Measurements from ENCODE around the gene GRIN2C.

The GRIN2C gene

GRCh38 chr17:74846621-74847020 lies 13.1 kb downstream of the GRIN2C start:
- Histone ChIP-seq H3K9ac (ENCODE audit: low read depth, low read length, poor library complexity, severe bottlenecking) (no peak overlapping the region), H3K27me3 (ENCODE audit: insufficient read depth, low read length, poor library complexity, severe bottlenecking) (no peaks in the 10 kb centered on the region), H3K36me3 (ENCODE audit: insufficient read depth, low read length) (no peaks in the 10 kb centered on the region), H3F3A (ENCODE audit: low read depth) (no peaks in the 10 kb centered on the region), H3K9me3 (ENCODE audit: insufficient read depth, low read depth, low read length) (no peaks in the 10 kb centered on the region), H2AFZ (ENCODE audit: low read length) (no peak overlapping the region), H4K20me1 (ENCODE audit: insufficient read depth, low read length, poor library complexity, severe bottlenecking) (no peaks in the 10 kb centered on the region), H3K4me2 (ENCODE audit: low read depth, low read length, poor library complexity, severe bottlenecking) (no peak overlapping the region), H3K9me2 (replicated peaks; ENCODE audit: low read depth, low read length) (no peaks in the 10 kb centered on the region), H3K4me3 (ENCODE audit: low read length, poor library complexity, severe bottlenecking) (no peak overlapping the region), H3K79me2 (ENCODE audit: insufficient read depth, low read length) (no peaks in the 10 kb centered on the region), H3K4me1 (ENCODE audit: insufficient read depth, low read length, poor library complexity, severe bottlenecking) (no peaks in the 10 kb centered on the region)
- no peak for TF ChIP-seq CTCF (conservative IDR thresholded peaks at IDR 0.05; ENCODE audit: low read length)
- no peak for TF ChIP-seq EZH2phosphoT487 (IDR thresholded peaks at IDR 0.05; ENCODE audit: borderline replicate concordance)

DNA sequence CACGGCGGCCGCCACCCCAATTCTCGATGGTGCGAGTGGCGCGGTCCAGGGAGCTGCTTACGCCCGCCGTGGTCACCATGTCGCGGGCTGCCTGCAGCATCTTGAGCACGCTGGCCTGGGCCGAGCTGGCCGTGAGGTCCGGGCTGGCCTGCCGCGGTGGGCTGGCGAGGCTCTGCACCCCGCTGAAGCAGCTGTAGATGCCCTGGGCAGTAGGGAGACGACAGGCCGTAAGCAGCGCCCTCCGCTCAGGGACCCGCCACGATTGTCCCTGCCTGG lies 16.4 kb downstream of the GRIN2C start:
- H3K4me3 ChIP-seq (ENCODE audit: low read length, poor library complexity, severe bottlenecking), result no peak overlapping the region
- no peak overlapping the region for H2AFZ ChIP-seq (ENCODE audit: low read length)
- peaks cover 4% of the 10 kb centered on the region; the same call in 1 of the 2 replicates for H3K36me3 ChIP-seq (ENCODE audit: insufficient read depth, low read length)
- H3K9ac ChIP-seq (ENCODE audit: low read depth, low read length, poor library complexity, severe bottlenecking), result no peak overlapping the region
- peaks cover 14% of the 10 kb centered on the region for H3K4me1 ChIP-seq (ENCODE audit: insufficient read depth, low read length, poor library complexity, severe bottlenecking)
- H3K79me2 ChIP-seq (ENCODE audit: insufficient read depth, low read length), result no peaks in the 10 kb centered on the region
- TF ChIP-seq EZH2phosphoT487 (IDR thresholded peaks at IDR 0.05; ENCODE audit: borderline replicate concordance), result no peak
- no peak for TF ChIP-seq CTCF (conservative IDR thresholded peaks at IDR 0.05; ENCODE audit: low read length)
- H4K20me1 ChIP-seq (ENCODE audit: insufficient read depth, low read length, poor library complexity, severe bottlenecking), result no peaks in the 10 kb centered on the region
- H3K9me2 ChIP-seq (replicated peaks; ENCODE audit: low read depth, low read length), result no peaks in the 10 kb centered on the region
- H3K4me2 ChIP-seq (ENCODE audit: low read depth, low read length, poor library complexity, severe bottlenecking), result no peak overlapping the region
- no peaks in the 10 kb centered on the region for H3K27me3 ChIP-seq (ENCODE audit: insufficient read depth, low read length, poor library complexity, severe bottlenecking)
- H3F3A ChIP-seq (ENCODE audit: low read depth), result no peaks in the 10 kb centered on the region
- H3K9me3 ChIP-seq (ENCODE audit: insufficient read depth, low read depth, low read length), result no peaks in the 10 kb centered on the region

GRCh38 chr17:74842599-74843351 lies 16.9 kb downstream of the GRIN2C start:
- H2AFZ ChIP-seq (ENCODE audit: low read length), result no peak overlapping the region
- no peaks in the 10 kb centered on the region for H4K20me1 ChIP-seq (ENCODE audit: insufficient read depth, low read length, poor library complexity, severe bottlenecking)
- H3K79me2 ChIP-seq (ENCODE audit: insufficient read depth, low read length), result no peaks in the 10 kb centered on the region
- no peak overlapping the region for H3K9ac ChIP-seq (ENCODE audit: low read depth, low read length, poor library complexity, severe bottlenecking)
- no peaks in the 10 kb centered on the region for H3K9me3 ChIP-seq (ENCODE audit: insufficient read depth, low read depth, low read length)
- H3K4me2 ChIP-seq (ENCODE audit: low read depth, low read length, poor library complexity, severe bottlenecking), result no peak overlapping the region
- TF ChIP-seq EZH2phosphoT487 (IDR thresholded peaks at IDR 0.05; ENCODE audit: borderline replicate concordance) (no peak), CTCF (conservative IDR thresholded peaks at IDR 0.05; ENCODE audit: low read length) (no peak)
- no peaks in the 10 kb centered on the region for H3K27me3 ChIP-seq (ENCODE audit: insufficient read depth, low read length, poor library complexity, severe bottlenecking)
- H3K36me3 ChIP-seq (ENCODE audit: insufficient read depth, low read length), result peaks cover 4% of the 10 kb centered on the region; the same call in 1 of the 2 replicates
- H3F3A ChIP-seq (ENCODE audit: low read depth), result no peaks in the 10 kb centered on the region
- no peaks in the 10 kb centered on the region for H3K9me2 ChIP-seq (replicated peaks; ENCODE audit: low read depth, low read length)
- H3K4me3 ChIP-seq (ENCODE audit: low read length, poor library complexity, severe bottlenecking), result no peak overlapping the region
- peaks cover 14% of the 10 kb centered on the region for H3K4me1 ChIP-seq (ENCODE audit: insufficient read depth, low read length, poor library complexity, severe bottlenecking)

Measured in Loucy (cell line).